Ureter (tissue), 1 donor: ENCODE results near the gene TMTC1. TPM values are rescaled to one million over a fixed set of nuclear protein-coding genes. Genes with fewer than 3 reads are reported as not detected.
"Not testable (repeated sequence)": the region's sequence is repeated elsewhere in the genome, so short reads cannot be mapped to it uniquely, and the experiment has no call there.

ENCODE experiments used
- DNase-seq: peaks from one replicate; pipeline ENCODE4 v3.0.0-alpha.2; 2020; ENCODE audit warnings: low spot score
- total RNA-seq: library from RNA; stranded (reverse); gene quantifications from one replicate; pipeline ENCODE4 v1.2.4, GENCODE V29; 2023
- donor health status: DM: yes; HTN: yes; CAD: no.

The TMTC1 gene
- total RNA-seq, 1 donor from 2014 or later, result 48.3 TPM

DNA sequence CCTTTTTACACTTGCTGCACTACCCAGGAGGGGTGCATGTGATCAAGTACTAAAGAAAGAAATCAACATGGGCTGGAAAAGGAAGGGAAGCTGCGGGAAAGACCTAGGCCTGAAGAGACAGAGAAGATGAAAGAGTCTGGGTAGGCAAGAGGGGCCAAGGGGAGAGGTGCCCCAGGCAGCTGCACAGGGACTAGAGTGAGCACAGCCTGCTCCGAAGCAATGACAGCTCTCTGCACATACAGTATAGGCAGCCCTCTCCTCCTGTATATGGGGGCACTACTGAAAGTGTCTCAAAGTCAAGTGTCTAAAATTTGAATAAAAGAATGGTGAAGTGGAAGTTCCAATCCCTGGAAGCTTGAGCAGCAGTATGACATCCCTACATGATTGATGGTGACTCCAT, 112.0 kb downstream of the TMTC1 start:
- no peak for DNase-seq

DNA sequence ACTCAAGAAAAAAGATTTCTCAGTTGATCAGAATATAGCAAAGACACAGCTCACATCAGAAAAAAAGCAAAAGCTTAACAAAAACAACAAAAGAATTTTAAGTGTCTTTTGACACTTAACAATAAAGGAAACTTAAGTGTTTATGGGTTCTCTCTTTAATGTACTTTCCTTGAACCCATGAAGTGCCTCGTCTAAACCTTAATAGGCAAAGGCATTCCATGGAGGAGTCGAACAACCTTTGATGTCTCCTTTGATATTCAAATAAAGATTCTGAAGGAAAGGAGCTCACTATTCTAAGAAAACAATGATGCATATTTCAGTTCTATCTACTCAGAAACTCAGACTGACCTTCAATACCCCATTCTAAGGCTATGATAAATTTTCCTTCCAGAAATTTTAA, 116.7 kb downstream of the TMTC1 start:
- DNase-seq, result no peak

DNA sequence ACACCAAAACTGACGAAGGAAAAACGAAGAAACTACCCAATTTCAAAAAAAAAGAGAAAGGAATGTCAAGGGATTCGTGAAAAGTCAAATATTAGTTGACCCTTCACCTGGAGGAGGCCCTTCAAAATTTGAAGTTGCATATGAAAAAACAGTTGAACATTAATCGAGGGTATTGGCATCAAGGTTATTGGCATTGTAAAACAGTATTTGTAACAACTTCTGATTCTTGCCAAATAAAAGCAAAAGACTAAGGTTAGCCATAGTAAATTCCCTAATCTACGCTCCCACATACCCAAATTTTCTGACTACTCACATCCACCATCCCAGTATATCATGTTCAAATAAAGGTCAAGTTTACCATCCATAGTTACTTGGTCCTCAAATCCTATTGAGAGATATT, 118.6 kb downstream of the TMTC1 start:
- DNase-seq, result no peak

DNA sequence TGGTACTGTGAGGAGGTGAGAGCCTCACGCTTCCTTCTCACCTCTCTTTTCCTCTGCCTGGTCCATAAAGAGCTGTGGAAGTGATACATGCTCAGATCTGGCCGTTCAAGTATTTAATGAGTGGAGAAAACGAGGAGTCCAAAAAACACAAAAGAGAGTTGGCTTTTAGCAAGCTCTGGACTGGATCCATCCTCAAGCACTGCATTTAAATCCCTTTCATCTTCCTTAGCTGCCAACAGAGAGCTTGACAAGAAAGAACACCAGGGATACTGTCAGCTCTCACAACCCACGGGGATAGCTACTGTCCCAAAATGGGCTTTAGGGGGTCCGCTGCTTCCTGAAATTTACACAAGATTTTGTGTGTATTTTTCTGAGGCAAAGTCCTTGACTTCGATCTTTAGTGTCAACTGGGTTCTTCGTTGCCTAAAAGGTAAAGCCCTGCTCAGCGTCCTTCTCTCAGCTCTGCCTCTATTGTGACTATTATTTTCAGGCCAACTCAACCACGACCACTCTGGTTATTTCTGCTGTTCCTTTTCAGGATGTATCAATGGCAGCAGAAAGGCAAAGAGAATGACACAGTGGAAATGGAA, 120.9 kb downstream of the TMTC1 start:
- DNase-seq, result no peak

DNA sequence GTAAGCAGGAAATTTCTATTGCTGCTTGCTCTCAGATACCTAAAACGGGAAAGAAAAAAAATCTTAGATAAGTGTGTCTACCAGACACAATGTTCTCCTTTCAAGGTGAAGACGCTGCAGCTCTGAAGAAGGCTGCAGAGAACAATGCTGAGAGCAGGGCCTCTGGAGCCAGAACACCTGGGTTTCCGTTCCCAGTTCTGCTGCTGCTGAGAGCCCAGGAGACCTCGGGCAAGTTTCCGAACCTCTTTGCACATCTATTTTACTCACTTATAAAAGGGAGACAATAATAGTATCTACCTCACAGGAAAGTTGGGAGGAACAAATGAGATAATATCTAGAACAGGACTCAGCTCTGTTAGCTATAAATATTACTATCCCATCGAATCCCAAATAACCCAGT, 122.9 kb downstream of the TMTC1 start:
- no peak for DNase-seq

DNA sequence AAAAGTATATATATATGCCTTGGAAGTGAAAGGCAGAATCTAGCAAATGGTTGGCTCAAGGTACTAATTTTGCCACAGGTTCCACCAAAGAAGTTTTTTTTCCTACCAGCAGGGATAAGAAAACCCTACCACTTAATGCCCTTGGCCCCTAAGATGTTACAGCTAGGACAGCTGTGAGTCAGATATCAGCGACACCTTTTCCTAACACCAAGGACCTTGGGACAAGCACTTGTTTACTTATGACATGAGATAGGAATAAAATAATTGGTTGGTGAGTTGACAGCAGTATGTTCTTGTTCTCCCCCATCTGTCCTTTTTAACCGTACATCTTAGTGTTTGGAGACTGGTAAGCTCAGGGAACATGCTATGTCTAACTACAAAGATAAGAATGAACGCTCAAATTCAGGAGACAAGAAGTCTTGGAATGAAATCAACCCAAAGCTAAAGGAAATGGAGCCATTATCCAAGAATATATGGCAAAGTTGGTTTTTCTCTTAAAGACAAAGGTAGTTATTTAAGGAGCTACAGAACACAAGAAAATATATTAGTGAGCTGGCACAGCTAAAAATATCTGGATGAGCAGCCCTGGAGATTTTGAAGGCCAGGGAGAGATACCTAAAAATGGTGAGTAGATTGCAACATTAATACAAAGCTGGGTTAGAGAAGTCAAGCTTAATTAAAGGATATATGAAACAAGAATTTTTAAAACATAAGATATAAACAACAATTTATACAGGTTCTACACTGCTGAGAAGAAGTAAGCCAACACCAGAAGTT, 126.8 kb downstream of the TMTC1 start:
- DNase-seq, result no peak

DNA sequence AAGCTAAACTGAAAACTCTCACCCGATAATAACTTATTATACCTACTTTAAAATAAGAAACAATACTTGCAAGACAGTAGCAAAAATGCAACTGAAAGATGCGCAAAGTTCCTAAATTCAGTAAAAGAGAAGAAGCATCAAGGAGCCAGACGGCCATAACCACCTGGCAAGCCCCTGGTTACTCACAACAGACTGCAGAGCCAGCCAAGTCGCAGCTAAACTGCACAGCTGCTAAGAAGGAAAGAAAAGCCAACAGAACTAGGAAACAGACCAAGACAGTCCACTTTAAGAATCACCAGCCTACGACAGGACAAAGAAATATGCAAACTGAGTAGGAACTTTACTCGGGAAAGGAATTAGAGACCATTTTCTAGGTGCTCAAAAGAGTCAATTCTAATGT, 127.9 kb downstream of the TMTC1 start:
- DNase-seq, result no peak

DNA sequence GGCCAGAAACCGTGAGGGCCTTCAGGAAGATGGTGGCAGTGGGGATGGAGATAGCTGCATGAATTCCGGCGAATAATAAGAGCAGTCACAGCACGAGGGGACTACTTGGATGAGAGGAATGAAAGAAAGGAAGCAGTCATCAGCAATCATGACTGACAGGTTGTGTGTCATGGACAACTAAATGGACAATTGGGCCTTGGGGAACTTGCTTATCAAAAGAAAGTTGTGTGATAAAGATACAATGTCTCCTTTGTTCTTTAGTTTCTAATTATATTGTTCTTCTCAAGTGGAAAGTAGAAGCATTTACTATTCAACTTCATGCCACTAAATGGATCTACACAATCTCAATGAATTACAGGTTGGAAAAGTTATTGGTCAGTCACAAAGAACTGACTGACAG, 130.5 kb downstream of the TMTC1 start:
- no peak for DNase-seq

DNA sequence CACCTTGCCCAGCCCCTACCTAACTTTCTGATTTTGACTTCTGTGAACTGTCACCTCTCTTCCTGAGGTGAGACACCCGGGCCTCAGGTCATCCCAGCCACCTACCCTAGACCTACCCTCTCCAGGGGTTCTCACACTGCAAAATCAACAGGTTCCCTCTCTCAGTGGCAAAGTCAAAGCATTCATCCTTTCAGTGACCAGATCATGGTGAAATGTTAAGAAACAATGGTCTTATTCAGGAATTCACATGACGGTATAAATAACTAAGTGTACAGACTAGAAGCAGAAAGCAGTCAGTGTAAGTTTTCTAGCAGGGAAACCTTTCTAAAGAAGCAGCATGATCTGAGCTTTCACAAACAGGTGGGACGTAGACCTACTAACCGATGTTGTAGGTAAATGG, 133.4 kb downstream of the TMTC1 start:
- DNase-seq, result no peak

DNA sequence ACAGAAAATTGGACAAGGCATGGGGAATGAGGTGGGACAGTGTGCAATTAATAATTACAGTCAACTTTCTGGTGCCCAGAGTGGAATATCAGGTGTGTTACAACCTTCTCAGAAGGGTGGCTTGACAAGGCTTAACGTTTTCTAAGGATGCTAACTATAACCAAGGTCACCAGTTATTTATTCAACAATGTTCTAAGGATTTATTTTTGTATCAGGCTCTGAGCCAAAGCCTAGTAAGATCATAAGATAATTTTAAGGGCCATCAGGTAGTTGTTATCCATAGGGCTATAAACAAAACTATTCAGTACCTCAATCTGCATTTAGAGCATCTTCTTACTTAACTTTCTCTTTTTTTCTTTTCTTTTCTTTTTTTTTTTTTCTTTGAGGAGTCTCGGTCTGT, 134.0 kb downstream of the TMTC1 start:
- DNase-seq, result no peak

DNA sequence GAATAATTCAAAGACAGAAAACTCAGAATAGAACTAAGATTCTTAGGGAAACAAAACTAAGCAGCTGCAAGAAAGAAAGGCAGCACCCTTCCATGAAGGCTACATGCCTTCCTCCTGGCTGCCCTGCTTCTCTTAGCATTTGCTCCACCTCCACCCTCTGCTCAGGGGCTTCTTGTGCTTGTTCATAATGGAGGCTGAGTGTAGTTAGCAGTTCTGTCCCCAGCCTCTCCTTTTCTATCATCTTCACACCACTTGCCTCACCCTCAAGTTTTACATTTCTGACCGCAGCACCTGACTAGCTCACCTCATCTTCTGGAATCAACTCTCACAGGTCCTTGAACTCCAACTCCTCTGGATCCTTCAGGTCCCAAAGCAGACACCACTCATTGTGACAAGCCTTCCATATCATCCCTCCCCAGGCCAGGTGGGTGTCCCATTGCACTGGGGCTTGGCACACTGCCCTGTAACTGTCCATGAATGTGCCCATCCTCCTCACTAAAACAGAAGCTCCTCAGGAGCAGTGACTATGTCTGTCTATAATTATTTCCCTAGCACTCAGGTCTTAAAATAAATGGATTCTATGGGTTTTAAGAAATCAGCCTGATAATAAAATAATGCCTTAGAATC, 139.1 kb downstream of the TMTC1 start:
- no peak for DNase-seq

DNA sequence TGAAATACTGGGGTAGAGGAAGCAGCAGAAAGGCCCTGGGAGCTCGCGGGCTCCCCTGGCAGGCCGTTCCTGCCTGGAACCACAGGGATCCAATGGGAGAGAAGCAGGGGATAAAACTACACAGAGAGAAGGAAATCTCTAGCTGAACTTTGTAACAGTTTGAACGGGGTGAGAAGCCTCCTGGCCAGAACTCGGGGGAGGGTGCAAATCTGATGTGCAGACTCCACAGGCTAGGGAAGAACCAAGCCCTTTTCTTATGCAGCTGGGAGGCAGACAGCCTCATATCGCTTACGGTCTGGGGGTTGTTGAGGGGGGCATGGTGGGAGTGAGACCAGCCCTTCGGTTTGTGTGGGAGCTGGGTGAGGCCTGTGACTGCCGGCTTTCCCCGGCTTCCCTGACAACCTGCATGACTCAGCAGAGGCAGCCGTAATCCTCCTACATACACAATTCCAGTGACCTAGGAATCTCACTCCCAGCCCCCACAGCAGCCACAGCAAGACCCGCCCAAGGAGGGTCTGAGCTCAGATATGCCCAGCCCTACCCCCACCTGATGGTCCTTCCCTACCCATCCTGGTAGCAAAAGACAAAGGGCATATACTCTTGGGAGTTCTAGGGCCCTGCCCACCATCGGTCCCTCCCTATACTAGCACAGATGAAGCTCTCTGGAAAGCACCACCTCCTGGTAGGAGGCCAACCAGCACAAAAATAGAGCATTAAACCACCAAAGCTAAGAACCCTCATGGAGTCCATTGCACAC, 143.0 kb downstream of the TMTC1 start:
- DNase-seq, result no peak

DNA sequence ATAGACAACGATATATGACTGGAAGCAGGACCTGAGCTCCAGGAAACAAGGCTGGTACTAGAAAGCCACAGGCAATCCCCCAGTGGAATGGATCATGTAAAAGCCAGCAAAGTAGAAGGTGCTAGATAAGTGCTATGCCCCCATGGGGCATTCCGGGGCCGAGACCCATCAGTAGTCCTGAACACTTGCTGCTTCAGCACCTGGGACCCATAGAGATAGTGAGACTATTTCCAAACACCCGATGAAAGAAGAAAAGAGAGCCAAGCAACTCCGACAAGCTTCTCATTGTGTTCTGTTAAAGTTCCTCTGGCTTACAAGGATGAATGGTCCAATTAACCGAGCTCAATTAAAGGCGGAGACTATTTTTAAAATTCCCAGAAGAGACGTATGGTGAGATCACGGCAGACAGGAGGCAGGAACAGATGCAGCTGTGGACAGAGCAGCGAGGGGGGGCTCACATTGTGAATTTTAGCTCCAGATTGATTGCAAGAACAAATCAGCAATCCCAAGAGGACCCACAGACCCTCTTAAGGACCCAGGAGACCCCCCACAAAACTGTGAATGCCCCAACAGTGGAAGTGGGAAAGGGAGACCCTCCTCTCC, 143.7 kb downstream of the TMTC1 start:
- DNase-seq, result no peak

DNA sequence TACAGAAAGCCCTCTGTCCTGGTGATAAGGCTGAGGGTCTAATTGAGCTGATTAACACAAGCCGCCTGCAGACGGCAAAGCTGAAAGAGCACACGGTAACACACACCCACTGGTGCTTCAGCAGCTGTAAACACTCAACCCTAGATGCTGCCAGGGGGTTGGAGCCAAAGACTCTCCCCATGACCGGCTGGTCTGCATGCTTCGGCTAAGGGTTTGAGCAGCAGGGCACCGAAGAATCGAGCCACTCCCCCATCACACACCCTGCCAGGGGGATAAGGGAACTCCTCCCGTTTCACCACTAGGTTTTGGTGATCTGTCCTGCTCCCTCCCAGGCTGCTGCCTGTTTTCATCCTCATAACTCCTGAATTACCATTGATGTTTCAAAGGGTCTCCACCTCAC, 145.2 kb downstream of the TMTC1 start:
- no peak for DNase-seq

DNA sequence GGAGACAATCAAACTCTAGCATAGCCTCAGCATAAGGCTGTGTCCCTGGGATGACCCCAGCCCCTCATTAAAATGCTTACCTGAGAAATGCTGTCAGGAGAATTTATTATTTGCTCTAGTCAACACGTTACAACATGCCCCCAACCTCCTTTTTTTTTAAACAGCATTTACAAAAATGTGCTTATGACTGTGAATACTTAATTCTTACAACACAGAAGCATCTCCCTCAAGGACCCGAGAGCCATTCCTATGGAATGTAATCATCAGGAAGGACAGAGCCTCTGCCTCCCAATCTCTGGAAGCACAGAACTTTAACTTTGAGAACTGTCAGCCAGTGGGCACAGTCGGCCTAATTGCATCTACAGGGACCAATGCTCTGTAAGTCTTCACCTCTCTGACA, 149.7 kb downstream of the TMTC1 start:
- no peak for DNase-seq

DNA sequence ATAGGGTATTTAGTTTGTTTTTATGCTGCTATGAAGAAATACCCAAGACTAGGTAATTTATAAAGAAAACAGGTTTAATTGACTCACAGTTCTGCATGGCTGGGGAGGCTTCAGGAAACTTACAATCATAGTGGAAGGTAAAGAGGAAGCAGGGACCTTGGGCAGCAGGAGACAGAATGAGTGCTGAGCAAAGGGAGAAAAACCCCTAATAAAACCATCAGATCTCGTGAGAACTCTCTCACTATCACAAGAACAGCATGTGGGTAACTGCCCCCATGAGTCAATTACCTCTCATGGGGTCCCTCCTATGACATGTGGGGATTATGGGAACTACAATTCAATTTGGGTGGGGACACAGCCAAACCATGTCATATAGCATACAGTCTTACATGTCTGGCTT, 153.6 kb downstream of the TMTC1 start:
- not testable (repeated sequence) for DNase-seq

DNA sequence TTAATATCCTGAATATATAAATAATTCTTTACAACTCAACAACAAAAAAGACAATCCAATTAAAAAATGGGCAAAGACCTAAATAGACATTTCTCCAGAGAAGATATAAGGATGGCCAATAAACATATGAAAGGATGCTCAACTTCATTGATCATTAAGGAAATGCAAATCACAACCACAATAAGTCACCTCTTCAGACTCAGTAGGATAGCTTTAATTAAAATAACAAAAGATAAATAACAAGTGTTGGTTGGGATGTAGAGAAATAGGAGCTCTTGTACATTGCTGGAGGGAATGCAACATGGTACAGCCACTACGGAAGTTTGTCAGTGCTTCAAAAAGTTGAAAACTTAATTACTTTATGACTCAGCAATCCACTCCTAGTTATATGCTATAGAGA, 156.5 kb downstream of the TMTC1 start:
- no peak for DNase-seq

DNA sequence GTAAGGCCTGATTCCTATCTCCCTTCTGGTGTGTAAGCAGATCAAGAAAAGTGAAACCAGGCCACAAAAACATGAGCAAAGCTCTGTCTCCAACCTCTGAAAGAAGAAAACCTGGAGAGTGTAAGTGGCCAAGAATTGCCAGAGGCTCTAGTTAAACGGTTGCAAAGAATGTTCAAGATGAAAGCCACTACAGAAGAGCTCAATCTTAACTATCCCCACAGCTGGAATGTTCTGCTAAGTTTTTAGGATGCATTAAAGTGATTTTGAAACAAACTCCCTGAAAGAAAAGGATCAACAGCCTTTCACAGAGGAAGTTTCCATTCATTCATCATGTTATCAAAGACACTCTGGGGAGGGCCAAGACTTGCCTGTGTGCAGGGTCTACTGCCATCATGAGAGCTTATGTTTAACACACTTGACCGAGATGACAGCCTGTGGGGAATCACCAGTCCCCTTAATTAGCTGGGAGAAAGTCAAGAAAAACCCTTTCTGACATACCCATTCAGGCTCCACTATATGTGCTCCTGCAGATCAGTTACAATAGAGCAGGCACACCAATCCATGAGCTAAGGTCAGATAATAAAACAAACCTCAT, 158.3 kb downstream of the TMTC1 start:
- DNase-seq, result no peak

DNA sequence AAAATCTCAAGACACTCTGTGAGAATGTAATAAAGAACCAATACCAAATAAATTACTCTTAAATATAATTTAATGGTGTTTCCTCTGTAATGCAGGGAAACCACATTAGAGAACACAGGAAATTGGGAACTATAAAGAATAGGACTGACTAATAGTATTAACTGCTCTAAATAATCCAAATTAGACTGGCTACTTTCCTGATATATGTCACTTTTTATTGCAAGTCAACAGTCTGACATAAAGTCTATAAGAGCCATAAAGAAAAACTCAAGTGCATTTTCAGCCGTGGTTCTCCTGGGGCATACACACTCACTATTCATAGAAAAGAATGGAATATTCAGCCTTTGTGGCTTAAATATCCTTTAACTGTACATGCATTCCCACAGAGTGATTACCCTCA, 161.5 kb downstream of the TMTC1 start:
- no peak for DNase-seq

DNA sequence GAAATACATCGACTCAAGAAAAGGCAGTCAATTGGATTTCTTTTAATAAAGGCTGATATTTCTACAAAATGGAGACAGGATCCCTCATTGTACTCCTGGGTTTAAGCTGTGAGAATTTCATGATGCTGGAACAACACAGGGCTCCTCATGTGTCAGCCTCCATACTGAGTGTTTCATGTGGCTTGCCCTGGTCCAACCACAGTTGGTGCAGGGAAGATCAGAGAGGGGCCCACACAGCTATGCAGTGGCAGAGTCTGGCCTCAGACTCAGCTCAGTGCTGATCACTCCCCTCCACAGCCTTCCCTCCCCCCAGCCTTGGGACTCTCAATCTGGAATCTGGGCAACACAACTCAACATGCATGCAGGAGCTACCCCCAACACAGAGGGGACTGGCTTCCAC, 163.7 kb downstream of the TMTC1 start:
- no peak for DNase-seq

DNA sequence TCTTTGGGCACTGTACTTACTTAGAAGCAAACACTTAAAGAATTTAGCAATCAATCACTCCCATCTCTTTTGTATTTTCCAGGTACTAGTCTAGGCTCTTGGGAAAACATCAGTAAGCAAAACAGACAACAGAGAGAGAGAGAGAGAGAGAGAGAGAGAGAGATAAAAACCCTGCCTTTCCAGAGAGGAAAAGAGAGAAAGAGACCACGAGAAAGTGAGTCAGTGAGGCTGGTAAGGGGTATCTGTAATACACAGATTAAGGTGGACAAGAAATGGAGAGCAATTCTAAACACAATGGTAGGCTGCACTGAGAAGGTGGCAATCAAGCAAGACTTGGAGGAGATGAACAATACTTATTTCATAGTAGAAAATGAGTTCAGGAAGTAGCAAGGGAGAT, 166.3 kb downstream of the TMTC1 start:
- no peak for DNase-seq
